Mesenteric fat pad (tissue), 1 donor: ENCODE measurements around the gene SPC24. TPM values are rescaled to one million over a fixed set of nuclear protein-coding genes. Genes with fewer than 3 reads are reported as not detected.
"Not testable (repeated sequence)": the region's sequence is repeated elsewhere in the genome, so short reads cannot be mapped to it uniquely, and the experiment has no call there.

Source experiments
- DNase-seq: peaks from one replicate; pipeline ENCODE4 v3.0.0-alpha.2; 2020; ENCODE audit warnings: low spot score
- total RNA-seq: library from RNA; stranded (reverse); fragmentation: NEBNext Ultra II Directional; extraction: Animal tissue kit (Norgen Biotek cat#: 25700); gene quantifications from one replicate; pipeline ENCODE4 v1.2.1, GENCODE V29; 2021
- donor health status: DM: yes; HTN: yes; CAD: no.

The SPC24 gene
- total RNA-seq, 1 donor from 2014 or later, result 0.77 TPM

- DNase-seq, result no peak
These were observed 10.9 kb upstream of the SPC24 start for GRCh38 chr19:11166281-11167142.

GRCh38 chr19:11165486-11166030 is 10.0 kb upstream of the SPC24 start:
- no peak for DNase-seq

GRCh38 chr19:11164879-11165406 is 9.4 kb upstream of the SPC24 start:
- no peak for DNase-seq

GRCh38 chr19:11164296-11164695 is 8.7 kb upstream of the SPC24 start:
- DNase-seq, result no peak

- DNase-seq, result not testable (repeated sequence)
These were observed 4.8 kb upstream of the SPC24 start for GRCh38 chr19:11160440-11160768.

GRCh38 chr19:11159598-11160439 is 4.2 kb upstream of the SPC24 start:
- DNase-seq, result no peak

GRCh38 chr19:11154683-11155047 is 917 bp downstream of the SPC24 start:
- DNase-seq, result no peak

- DNase-seq, result no peak
These were observed 3.1 kb downstream of the SPC24 start for GRCh38 chr19:11152318-11153062.

- no peak for DNase-seq
These were observed 4.4 kb downstream of the SPC24 start for GRCh38 chr19:11151181-11151580.

GRCh38 chr19:11148001-11148400 is 7.6 kb downstream of the SPC24 start:
- DNase-seq, result no peak

- DNase-seq, result no peak
These were observed 10.1 kb downstream of the SPC24 start for GRCh38 chr19:11145536-11145924.

GRCh38 chr19:11142528-11143171 is 12.9 kb downstream of the SPC24 start:
- DNase-seq, result peak; percentile 94

- no peak for DNase-seq
These were observed 13.6 kb downstream of the SPC24 start for GRCh38 chr19:11141937-11142527.

- DNase-seq, result no peak
These were observed 14.7 kb downstream of the SPC24 start for GRCh38 chr19:11140896-11141295.

- DNase-seq, result not testable (repeated sequence)
These were observed 15.5 kb downstream of the SPC24 start for GRCh38 chr19:11140023-11140538.

- peak; percentile 91 for DNase-seq
These were observed 16.8 kb downstream of the SPC24 start for GRCh38 chr19:11138601-11139300.

- peak; percentile 92 for DNase-seq
These were observed 17.8 kb downstream of the SPC24 start for GRCh38 chr19:11137542-11138384.

GRCh38 chr19:11136400-11137101 is 19.0 kb downstream of the SPC24 start:
- no peak for DNase-seq
